UCSD-AML1 (cell line): Measurements from ENCODE around the gene TMSB15A.
"Not testable (repeated sequence)": the region's sequence is repeated elsewhere in the genome, so short reads cannot be mapped to it uniquely, and the experiment has no call there.

Experiments used
- DNase-seq: peaks from one replicate; lab custom pipeline; 2025; ENCODE audit not compliant: unreplicated experiment; lab: John Stamatoyannopoulos, UW

TMSB15A gene

DNA sequence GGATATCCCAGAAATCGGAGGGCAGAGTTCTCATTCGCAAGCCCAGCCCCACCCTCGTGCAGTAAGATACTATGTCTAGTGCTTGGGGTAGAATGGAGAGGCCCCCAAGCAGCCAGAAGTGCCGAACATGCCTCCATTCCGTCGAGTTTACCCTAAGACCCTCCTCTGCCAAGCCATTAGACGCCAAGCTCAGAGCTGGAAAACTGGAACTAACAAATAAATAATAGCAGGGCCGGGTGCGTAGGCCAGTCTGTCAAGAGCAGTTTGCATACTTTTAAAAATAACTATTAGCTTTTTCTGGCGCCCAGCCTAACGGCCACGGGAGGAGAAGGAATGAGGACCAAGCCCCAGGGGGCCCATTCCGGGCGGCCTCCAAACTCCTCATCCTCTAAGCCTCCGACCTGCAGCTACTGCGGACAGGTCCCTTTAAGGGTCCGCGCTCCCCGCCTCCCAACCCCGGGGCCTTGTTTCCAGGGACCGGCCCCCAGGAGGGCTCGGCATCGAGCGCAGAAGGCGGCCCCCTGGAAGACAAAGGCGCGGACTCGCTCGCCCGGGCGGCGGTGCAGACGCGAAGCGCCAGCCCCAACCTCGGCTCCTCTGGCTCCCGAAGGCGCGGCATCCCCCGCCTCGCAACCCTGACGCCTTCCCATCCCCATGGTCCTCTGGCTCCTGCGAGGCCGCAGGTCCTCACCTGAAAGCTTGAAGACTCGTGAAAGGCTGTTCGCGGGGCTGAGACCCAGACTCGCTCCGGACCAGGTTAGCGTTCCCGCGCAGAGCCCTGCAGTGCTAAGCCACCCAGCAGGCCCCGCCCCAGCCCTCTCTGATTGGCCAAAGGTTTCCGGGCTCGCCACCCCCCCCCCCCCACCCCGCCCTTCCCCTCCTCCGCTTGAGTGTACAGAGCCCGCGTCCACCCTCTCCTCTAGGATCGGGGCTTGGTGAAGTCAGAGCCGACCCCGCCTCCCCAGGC lies at the start of gene TMSB15A:
Gene TMSB15A (minus strand): TSS at position 765 of the 967 bp plus-strand sequence.
- peak; percentile 29 for DNase-seq

GRCh38 chrX:102560423-102561068 lies 44.0 kb upstream of the TMSB15A start:
- no peak for DNase-seq

GRCh38 chrX:102558607-102559006 lies 42.1 kb upstream of the TMSB15A start:
- no peak for DNase-seq

- DNase-seq = no peak
Observed at GRCh38 chrX:102548231-102548630, 31.7 kb upstream of the TMSB15A start.

DNA sequence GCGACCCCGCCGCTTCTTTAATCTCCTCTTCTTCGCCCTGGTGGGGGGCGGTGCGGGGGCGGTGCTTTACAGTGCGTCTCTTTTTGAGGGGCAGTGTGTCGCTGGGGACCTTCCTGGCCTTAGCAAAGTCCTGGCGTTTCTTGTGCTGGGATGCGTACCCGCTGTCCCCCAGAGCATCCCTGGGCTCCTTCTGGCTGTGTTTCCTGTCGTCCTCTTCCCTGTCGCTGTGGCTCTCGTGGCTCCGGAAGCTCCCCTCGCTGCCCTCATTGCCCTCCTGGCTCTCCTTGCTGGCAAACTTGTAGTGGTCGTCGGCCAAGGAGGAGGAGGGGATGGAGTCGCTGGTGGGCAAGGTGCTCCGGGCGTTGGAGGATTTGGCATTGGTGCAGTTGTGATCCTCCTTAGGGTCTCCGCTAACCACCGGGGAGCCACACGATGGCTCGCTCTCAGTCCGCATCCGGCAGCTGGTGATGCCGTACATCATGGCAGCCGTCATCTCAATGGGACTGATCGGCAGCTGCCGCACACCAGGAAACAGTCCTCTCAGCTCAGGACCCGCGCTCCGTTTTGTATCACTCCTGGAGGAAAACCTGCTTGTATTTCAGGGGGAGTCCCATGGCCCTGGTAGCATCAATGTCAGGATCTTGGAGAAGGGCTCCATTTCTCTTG lies 30.4 kb upstream of the TMSB15A start:
- DNase-seq = no peak

DNA sequence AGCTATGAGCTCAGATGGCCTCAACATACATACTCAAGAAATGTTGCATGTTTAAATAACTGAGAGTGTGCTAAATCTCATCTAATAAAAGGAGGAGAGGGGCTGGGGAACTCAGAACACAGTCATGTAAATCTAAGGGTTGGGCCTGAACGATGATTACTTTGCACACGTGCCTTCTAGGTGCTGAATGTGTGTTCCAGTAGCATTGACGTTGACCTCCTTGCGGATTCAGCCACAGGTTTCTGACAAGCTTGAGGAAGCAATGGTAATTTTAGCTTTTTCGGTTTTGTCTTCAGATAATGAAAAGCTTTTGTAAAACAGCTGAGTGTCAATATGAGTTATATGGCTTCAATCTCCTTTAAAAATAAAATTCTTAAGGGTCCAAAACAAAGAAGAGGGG lies 29.6 kb upstream of the TMSB15A start:
- DNase-seq = not testable (repeated sequence)

DNA sequence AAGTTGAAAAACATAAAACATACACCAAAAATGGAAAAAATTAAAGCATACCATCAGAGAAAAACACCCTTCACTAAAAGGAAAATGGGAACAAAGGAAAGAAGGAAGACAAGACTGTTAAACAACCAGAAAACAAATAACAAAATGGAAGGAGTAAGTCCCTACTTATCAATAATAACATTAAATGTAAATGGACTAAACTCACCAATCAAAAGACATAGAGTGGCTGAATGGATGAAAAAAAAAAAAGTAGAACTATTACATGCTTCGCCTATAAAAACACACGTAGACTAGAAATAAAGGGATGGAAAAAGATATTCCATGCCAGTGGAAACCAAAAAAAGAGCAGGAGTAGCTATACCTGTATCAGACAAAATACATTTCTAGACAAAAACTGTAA lies 19.4 kb upstream of the TMSB15A start:
- no peak for DNase-seq

DNA sequence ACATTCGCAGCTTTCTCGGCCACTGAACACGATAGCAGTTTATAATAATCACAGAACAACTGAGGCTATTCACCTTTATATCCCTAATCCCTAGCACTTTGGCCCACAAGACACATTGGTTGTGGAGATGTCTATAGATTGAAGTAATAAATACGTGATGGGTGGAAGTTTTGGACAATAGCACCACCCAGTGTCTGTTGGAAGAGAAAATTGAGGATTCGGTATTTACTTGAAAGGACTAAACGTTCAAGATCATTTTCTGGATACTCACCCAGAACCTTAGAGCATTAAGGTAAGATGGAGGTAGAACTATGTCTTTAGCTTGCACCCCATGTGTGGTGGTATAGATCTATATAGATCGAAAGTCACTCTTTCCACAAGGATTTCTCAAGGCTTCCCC lies 787 bp upstream of the TMSB15A start:
- DNase-seq = no peak

GRCh38 chrX:102514536-102514935 lies 2.0 kb downstream of the TMSB15A start:
- no peak for DNase-seq

GRCh38 chrX:102498732-102499131 lies 17.8 kb downstream of the TMSB15A start:
- no peak for DNase-seq

DNA sequence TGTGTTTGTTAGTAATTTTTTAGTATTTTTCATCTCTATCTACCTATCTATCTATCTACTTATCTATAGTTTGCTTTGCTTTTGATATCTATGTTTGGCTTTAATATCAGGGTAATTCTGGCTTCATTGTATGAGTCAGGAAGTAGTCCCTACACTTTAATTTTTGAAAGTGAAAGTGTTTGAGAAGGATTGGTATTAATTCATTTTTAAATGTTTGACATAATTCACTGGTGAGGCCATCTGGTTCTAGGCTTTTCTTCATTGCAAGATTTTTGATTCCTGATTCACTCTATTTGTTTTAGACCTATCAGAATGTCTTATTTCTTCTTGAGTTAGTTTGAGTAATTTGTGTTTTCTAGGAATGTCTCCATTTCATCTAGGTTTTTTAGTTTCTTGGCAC lies 24.8 kb downstream of the TMSB15A start:
- DNase-seq = no peak

GRCh38 chrX:102478765-102479164 lies 37.8 kb downstream of the TMSB15A start:
- DNase-seq = not testable (repeated sequence)

- not testable (repeated sequence) for DNase-seq
Observed at GRCh38 chrX:102471762-102472220, 44.7 kb downstream of the TMSB15A start, which contains the start of gene TCP11X2. TCP11X2 (minus strand) TSS chrX:102471812.

GRCh38 chrX:102470215-102470614 lies 46.3 kb downstream of the TMSB15A start:
- not testable (repeated sequence) for DNase-seq
